AG09319 (cell line): ENCODE results near the gene CHID1.

Experiments used
- DNase-seq: peaks from one replicate; pipeline ENCODE4 v3.0.0-alpha.2; 2010; ENCODE audit warnings: low read depth; ENCODE audit errors: extremely low read depth
- TF ChIP-seq, protein P1 (sequence below): IDR thresholded peaks from 2 replicates; pipeline ENCODE4 v1.5.1; 2011; ENCODE audit warnings: low read depth, mild to moderate bottlenecking, inconsistent platforms, low read length, moderate library complexity

CHID1 gene

DNA sequence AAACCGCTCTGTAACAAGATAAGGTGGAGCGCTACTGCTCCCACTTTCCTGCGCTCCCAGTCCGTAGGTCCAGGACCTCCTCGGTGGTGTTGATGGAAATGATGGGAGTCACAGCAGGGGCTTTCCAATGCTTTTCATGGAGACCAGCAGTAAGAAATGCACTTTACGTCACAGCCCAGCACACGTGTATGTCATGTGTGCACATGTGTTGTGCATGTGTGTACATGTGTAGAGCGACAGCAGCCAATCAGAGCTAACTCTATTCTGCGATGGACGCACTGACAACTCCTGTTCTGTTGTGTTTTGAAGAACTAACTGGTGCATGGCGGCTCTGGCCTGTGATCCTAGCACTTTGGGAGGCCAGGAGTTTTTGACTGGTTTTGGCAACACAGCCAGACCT lies 1.2 kb downstream of the CHID1 start:
- DNase-seq = no peak
- TF ChIP-seq, protein P1, sequence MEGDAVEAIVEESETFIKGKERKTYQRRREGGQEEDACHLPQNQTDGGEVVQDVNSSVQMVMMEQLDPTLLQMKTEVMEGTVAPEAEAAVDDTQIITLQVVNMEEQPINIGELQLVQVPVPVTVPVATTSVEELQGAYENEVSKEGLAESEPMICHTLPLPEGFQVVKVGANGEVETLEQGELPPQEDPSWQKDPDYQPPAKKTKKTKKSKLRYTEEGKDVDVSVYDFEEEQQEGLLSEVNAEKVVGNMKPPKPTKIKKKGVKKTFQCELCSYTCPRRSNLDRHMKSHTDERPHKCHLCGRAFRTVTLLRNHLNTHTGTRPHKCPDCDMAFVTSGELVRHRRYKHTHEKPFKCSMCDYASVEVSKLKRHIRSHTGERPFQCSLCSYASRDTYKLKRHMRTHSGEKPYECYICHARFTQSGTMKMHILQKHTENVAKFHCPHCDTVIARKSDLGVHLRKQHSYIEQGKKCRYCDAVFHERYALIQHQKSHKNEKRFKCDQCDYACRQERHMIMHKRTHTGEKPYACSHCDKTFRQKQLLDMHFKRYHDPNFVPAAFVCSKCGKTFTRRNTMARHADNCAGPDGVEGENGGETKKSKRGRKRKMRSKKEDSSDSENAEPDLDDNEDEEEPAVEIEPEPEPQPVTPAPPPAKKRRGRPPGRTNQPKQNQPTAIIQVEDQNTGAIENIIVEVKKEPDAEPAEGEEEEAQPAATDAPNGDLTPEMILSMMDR = no peak

- TF ChIP-seq, protein P1 = no peak
Measured at GRCh38 chr11:908273-908672, 2.3 kb downstream of the CHID1 start.

DNA sequence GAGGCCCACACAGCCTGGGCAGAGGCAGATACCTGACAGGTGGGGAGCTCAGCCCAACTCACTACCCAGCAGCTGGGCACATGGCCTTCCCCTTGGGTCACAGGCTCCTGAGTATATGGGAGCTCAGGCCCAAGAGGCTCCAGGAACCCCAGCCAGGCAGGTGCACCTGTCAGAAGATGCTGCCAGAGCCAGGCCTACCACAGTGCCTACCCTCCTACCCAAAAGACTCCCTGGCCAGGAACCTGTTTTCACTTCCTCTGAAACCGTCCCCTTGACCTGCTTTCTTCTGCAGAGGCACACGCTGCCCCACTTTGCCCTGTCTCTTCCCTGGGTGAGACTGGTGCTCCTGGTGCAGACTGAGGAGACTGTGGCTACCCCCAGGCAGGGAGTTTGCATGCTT lies 2.9 kb downstream of the CHID1 start:
- DNase-seq = no peak
- TF ChIP-seq, protein P1 = no peak

More at GRCh38 chr11:908273-908672, 2.3 kb downstream of the CHID1 start:
- DNase-seq = no peak

- TF ChIP-seq, protein P1 = no peak
- DNase-seq = no peak
Measured at GRCh38 chr11:905952-906351, 4.7 kb downstream of the CHID1 start.

GRCh38 chr11:904380-904779 lies 6.2 kb downstream of the CHID1 start:
- DNase-seq = no peak
- TF ChIP-seq, protein P1 = no peak

- no peak for DNase-seq
- TF ChIP-seq, protein P1 = no peak
Measured at GRCh38 chr11:901452-902061, 9.1 kb downstream of the CHID1 start.

DNA sequence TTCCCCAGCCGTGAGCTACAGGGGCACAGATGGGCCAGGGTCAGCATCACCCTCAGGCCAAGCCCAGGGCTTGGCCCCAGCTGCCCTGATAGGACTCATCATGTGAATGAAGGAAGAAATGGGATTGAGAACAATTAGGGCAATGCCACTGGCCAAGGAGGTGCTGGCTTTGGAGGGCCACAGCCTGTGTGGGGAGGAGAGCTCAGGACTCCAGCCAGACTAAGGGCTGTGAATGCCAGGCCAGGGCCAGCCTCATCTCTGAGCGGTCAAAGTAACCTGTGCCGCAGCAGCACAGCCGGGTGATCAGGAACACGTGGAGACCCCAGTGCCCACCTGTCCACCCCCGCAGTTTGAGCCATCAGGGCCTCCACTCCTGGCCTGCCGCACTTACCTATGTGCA lies 10.1 kb downstream of the CHID1 start:
- no peak for DNase-seq
- TF ChIP-seq, protein P1 = no peak
